Fibroblast of lung (primary cell): ENCODE data around the gene MRTFA. TPM values are rescaled to one million over a fixed set of nuclear protein-coding genes. Genes with fewer than 3 reads are reported as not detected.

ENCODE experiments used
- DNase-seq, 2 donors: peaks; one replicate each; pipeline versions ENCODE4 v3.0.0 to v3.0.0-alpha.2; 2010; ENCODE audit warnings: low read depth in 2 of 2
- H2AFZ ChIP-seq: 2 replicates; pipeline ENCODE4 v1.5.1; 2012; ENCODE audit warnings: low read length, control low read depth, inconsistent platforms
- H3K27ac ChIP-seq: 2 replicates; pipeline ENCODE4 v1.5.1; 2011; ENCODE audit warnings: low read length, control low read depth; ENCODE audit not compliant: insufficient read depth
- H3K27me3 ChIP-seq: 2 replicates; pipeline ENCODE4 v1.5.1; 2011; ENCODE audit warnings: mild to moderate bottlenecking, low read length; ENCODE audit not compliant: control insufficient read depth, insufficient read depth
- H3K36me3 ChIP-seq: 2 replicates; pipeline ENCODE4 v1.5.1; 2011; ENCODE audit warnings: low read length; ENCODE audit not compliant: control insufficient read depth, insufficient read depth
- H3K4me1 ChIP-seq: 2 replicates; pipeline ENCODE4 v1.5.1; 2011; ENCODE audit warnings: low read length; ENCODE audit not compliant: control insufficient read depth, insufficient read depth; ENCODE audit errors: extremely low read depth
- H3K4me2 ChIP-seq: 2 replicates; pipeline ENCODE4 v1.5.1; 2011; ENCODE audit warnings: low read length, control low read depth; ENCODE audit not compliant: insufficient read depth; ENCODE audit errors: extremely low read depth
- H3K4me3 ChIP-seq, 4 experiments: fragments of 200-600 bp in 1 of 4; sonication (generic) in 1 of 4; replicated peaks in 1 of 4; 2 replicates each; pipeline ENCODE4 v1.5.1; 2011 to 2016; ENCODE audit warnings: low read length in 4 of 4, low read depth in 3 of 4, mild to moderate bottlenecking in 3 of 4, control low read depth in 2 of 4, inconsistent platforms in 1 of 4, mixed read lengths in 1 of 4; ENCODE audit not compliant: insufficient read depth in 1 of 4; ENCODE audit errors: control extremely low read depth in 1 of 4
- H3K79me2 ChIP-seq: 2 replicates; pipeline ENCODE4 v1.5.1; 2012; ENCODE audit warnings: mild to moderate bottlenecking, low read length, inconsistent platforms; ENCODE audit not compliant: control insufficient read depth, insufficient read depth
- H3K9ac ChIP-seq: 2 replicates; pipeline ENCODE4 v1.5.1; 2011; ENCODE audit warnings: mild to moderate bottlenecking, low read length, control low read depth; ENCODE audit not compliant: insufficient read depth
- H3K9me3 ChIP-seq: 2 replicates; pipeline ENCODE4 v1.5.1; 2012; ENCODE audit warnings: low read depth, low read length; ENCODE audit not compliant: control insufficient read depth, insufficient read depth
- H4K20me1 ChIP-seq: 2 replicates; pipeline ENCODE4 v1.5.1; 2011; ENCODE audit warnings: low read length; ENCODE audit not compliant: control insufficient read depth, insufficient read depth; ENCODE audit errors: extremely low read depth
- EZH2 ChIP-seq: IDR thresholded peaks from 2 replicates; pipeline ENCODE4 v1.5.1; 2012; ENCODE audit warnings: low read length, control low read depth, mild to moderate bottlenecking; ENCODE audit errors: missing control alignments
- polyA plus RNA-seq, 2 donors: library from polyadenylated mRNA; depleted of rRNA in 1 of 2; stranded (reverse) in 1 of 2; unstranded in 1 of 2; fragments of >200 nt; gene quantifications; 2 replicates each; pipeline ENCODE4 v1.2.1, GENCODE V29; 2011 to 2012; ENCODE audit warnings: missing spikeins in 1 of 2
- total RNA-seq: library from RNA; depleted of rRNA; stranded (reverse); fragments of >200 nt; gene quantifications from 2 replicates; pipeline ENCODE4 v1.2.1, GENCODE V29; 2014
- TF ChIP-seq, protein P1 (sequence below), 2 donors: IDR thresholded peaks in 1 of 2; conservative IDR thresholded peaks in 1 of 2; 1 replicate in 1 of 2; 2 replicates in 1 of 2; pipeline ENCODE4 v1.5.1; 2011 to 2012; ENCODE audit warnings: low read length in 2 of 2, control low read depth in 1 of 2, inconsistent platforms in 1 of 2, low read depth in 1 of 2, mild to moderate bottlenecking in 1 of 2

MRTFA gene
- total and polyA plus RNA-seq, 2 donors (not counting 1 experiment from before 2014, with no cell fraction given), result 7.6 to 23.0 TPM

DNA sequence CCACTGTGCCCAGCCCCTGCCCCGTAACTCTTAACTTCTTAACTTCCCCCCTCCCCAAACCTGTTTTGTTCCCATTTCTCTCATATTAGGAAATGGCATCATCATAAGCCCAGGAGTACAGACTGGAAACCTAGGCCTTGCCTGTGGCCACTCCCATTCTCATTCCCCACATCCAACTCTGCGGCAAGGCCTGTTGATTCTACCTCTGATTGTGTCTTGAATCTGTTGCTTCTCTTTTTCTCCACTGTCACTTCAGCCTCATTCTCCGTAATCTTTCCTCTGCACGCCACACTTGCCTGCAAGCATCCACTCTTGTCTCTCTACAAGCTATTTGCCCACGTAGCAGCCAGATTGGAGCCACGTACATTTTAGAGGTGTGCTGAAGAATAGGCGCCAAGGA is 240.9 kb downstream of the MRTFA start:
- Histone ChIP-seq H3K4me1 (peaks cover 5% of the 10 kb centered on the region), H3K4me3 (no peak overlapping the region), H3K4me2 (no peak overlapping the region), H3K79me2 (no peaks in the 10 kb centered on the region), H3K9ac (no peak overlapping the region), H2AFZ (no peak overlapping the region), H4K20me1 (no peaks in the 10 kb centered on the region), H3K27me3 (no peaks in the 10 kb centered on the region), H3K36me3 (peaks cover 2% of the 10 kb centered on the region), H3K9me3 (no peaks in the 10 kb centered on the region), H3K27ac (no peak overlapping the region)
- TF ChIP-seq EZH2, result no peak
- TF ChIP-seq, protein P1, sequence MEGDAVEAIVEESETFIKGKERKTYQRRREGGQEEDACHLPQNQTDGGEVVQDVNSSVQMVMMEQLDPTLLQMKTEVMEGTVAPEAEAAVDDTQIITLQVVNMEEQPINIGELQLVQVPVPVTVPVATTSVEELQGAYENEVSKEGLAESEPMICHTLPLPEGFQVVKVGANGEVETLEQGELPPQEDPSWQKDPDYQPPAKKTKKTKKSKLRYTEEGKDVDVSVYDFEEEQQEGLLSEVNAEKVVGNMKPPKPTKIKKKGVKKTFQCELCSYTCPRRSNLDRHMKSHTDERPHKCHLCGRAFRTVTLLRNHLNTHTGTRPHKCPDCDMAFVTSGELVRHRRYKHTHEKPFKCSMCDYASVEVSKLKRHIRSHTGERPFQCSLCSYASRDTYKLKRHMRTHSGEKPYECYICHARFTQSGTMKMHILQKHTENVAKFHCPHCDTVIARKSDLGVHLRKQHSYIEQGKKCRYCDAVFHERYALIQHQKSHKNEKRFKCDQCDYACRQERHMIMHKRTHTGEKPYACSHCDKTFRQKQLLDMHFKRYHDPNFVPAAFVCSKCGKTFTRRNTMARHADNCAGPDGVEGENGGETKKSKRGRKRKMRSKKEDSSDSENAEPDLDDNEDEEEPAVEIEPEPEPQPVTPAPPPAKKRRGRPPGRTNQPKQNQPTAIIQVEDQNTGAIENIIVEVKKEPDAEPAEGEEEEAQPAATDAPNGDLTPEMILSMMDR (conservative IDR thresholded peaks at IDR 0.05 in 1 of 2, IDR thresholded peaks at IDR 0.05 in 1 of 2; ENCODE audit: low read depth in 1 of 2, low read length in 2 of 2), result no peak
- no peak for DNase-seq

DNA sequence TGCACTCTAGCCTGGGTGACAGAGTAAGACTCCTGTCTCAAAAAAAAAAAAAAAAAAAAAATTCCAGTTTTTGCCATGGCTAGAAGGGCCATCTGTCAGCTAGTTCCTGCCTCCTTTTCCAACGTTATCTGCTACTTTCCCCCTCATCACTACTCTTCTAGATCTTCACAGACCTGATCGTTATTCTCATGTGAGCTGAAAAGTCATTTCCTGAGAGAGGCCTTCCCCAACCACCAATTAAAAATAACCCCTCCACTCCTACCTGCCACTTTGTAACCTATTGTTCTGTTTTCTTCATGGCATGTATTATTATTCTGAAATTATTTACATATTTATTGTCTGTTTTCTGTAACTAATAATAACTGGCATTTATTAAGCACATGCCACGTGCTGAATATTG is 241.9 kb downstream of the MRTFA start:
- Histone ChIP-seq H4K20me1 (no peaks in the 10 kb centered on the region), H3K4me3 (no peak overlapping the region), H3K36me3 (peaks cover 2% of the 10 kb centered on the region), H3K4me2 (no peak overlapping the region), H3K27me3 (no peaks in the 10 kb centered on the region), H3K9ac (no peak overlapping the region), H3K4me1 (peaks cover 5% of the 10 kb centered on the region), H2AFZ (no peak overlapping the region), H3K79me2 (no peaks in the 10 kb centered on the region), H3K27ac (no peak overlapping the region), H3K9me3 (no peaks in the 10 kb centered on the region)
- no peak for TF ChIP-seq EZH2
- TF ChIP-seq, protein P1 (conservative IDR thresholded peaks at IDR 0.05 in 1 of 2, IDR thresholded peaks at IDR 0.05 in 1 of 2; ENCODE audit: low read depth in 1 of 2, low read length in 2 of 2), result no peak
- no peak for DNase-seq

DNA sequence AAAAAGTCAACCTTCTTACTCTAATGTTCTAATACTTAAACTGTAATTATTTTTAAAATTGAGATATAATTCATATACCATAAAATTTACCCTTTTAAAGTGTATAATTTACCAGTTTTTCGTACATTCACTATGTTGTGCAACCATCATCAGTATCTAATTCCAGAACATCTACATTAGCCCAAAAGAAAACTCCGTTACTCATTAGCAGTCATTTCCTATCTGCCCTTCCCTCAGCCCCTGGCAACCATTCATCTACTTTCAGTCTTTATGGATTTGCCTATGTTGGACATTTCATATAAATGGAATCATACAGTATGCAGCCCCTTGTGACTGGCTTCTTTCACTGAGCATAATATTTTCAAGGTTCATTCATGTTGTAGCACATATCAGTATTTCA is 243.9 kb downstream of the MRTFA start:
- Histone ChIP-seq H3K9ac (no peak overlapping the region), H3K4me3 (no peak overlapping the region), H3K36me3 (no peaks in the 10 kb centered on the region), H3K27ac (no peak overlapping the region), H3K9me3 (no peaks in the 10 kb centered on the region), H3K27me3 (no peaks in the 10 kb centered on the region), H3K4me1 (peaks cover 5% of the 10 kb centered on the region), H3K79me2 (no peaks in the 10 kb centered on the region), H2AFZ (no peak overlapping the region), H4K20me1 (no peaks in the 10 kb centered on the region), H3K4me2 (no peak overlapping the region)
- DNase-seq, result no peak
- TF ChIP-seq, protein P1 (conservative IDR thresholded peaks at IDR 0.05 in 1 of 2, IDR thresholded peaks at IDR 0.05 in 1 of 2; ENCODE audit: low read depth in 1 of 2, low read length in 2 of 2), result no peak
- no peak for TF ChIP-seq EZH2
